Activated CD8-positive, alpha-beta memory T cell treated with anti-CD3 and anti-CD28 coated beads for 48 hours (primary cell): ENCODE data around the gene DCLK1.
"Not testable (repeated sequence)": the region's sequence is repeated elsewhere in the genome, so short reads cannot be mapped to it uniquely, and the experiment has no call there.

Experiments used
- DNase-seq, 3 experiments: peaks; one replicate each; pipeline ENCODE4 v3.0.0-alpha.2; 2020; ENCODE audit warnings: low read depth in 2 of 3, low spot score in 2 of 3

DCLK1 gene

DNA sequence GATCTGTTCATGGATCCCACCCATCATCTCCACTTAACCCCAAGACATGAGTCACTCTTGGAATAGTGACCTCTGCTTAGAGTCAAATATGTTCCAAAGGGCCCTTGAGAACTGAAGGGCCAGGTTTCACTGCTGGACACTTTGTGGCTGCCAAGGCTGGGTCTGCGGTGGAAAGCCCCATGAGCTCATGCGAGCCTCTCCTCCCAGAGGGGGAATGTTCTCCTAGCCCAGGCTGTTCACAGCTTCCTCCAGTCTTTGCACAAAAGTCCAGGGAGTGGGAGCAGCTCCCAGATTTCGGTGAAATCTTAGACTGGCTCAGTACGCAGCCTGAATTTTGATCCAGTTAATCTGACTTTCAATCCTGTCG lies 732 bp upstream of the DCLK1 start:
- no peak for DNase-seq

DNA sequence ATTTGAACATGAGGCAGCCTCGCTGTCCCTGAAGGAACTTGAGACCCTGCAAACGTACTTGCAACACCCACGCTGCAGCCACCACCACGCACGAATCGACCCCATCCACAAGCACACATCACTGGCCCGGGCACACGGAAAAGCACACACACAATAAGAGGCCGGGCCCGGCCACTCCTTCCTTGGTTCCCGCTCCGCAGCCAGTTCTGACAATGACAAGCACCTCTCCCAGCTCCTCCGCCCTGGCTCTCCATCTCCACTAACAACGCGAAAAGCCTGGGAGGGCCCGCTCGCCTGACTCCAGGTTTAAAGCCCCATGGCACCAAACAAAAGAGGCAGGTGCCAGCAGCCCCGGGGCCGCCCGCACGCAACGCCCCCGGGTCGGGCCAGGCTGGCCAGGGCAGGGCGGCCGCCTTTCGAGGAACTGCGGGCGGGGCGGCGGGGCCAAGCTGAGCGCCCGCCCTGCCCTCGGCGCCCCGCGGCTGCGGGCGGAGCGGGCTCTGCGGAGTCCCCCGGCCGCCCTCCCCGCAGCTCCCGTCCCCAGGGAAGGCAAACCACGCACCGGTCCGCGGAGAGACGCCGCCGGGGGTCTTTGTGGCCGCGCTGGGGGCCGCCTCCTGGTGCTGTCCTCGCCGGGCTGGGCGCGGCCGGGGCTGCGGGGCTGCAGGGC lies 495 bp downstream of the DCLK1 start:
- DNase-seq: no peak

DNA sequence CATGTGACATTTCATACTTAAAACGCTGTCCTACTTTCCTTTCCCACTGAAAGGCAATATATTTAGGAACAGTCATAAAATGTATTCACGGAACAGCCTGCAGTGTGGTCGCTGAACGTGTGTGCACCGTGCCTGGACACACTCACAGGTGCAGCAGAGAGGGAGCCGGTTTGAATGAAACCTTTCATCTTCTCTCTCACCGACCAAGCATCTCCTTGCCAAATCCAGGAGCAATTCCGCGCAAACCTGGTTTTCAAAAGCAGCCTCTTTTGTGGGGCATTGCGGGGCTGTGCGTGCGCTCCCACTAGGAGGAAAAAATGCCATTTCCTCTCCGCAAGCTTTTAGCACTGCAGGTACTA lies 1.0 kb downstream of the DCLK1 start:
- DNase-seq: no peak

- no peak for DNase-seq
Measured at GRCh38 chr13:36129539-36129938, 1.6 kb downstream of the DCLK1 start.

DNA sequence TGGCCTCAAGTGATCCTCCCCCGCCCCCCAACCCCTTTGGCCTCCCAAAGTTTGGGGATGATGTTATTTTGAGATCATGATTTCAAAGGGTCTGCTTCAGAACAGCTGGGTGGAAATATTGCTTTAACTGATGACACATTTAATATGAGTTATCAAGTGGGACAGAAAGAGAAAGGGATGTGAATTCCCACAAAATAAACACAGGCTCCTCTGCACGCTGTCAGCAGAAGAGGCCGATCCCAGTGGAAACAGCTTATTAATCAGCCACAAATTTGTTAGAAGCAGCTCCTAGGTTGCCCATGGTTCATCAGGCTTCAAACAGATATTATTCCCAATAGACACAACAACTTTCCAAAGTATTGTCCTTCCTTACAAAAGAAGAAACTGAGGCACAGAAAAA lies 4.7 kb downstream of the DCLK1 start:
- DNase-seq: no peak

DNA sequence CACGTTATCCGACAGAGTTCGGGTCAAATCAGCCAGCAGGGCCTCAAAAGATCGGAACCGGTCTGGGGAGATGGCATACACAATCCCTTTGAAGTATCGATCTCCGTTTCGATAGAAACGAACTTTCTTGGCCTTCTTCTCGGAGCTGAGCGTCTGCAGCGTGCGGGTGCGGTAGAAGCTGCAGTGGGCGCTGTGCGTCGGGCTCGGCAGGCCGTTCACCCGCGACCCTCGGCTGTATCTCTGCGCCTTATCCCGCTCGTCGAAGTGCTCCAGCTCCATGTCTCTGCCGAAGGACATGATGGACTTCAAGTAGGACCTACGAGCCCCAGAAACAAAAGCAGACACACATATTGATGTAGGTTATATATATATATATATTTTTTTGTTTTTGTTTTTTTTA lies 5.3 kb downstream of the DCLK1 start:
- DNase-seq: no peak

- no peak for DNase-seq
Measured at GRCh38 chr13:36124236-36124822, 6.9 kb downstream of the DCLK1 start.

- DNase-seq: no peak
Measured at GRCh38 chr13:36115306-36115705, 15.9 kb downstream of the DCLK1 start.

DNA sequence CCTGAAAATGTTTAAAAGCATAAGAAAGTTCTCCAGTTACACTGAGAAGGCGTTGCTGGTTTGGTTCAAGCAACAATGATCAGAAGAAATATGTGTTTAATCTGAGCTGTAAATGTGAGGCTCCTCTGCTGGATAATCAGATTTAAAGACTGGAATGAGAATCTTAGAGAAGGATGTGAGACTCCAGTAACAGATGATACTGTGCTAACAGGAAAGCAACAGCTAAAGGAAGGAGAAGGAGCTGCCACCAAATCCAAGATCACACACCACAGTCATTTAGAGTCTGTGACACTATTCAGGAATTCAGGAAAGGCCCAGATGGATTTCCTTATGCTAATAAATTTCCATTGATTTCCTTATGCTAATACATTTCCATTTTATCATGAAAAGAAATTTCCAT lies 16.9 kb downstream of the DCLK1 start:
- no peak for DNase-seq

GRCh38 chr13:36108954-36109353 lies 22.2 kb downstream of the DCLK1 start:
- no peak for DNase-seq

GRCh38 chr13:36108342-36108741 lies 22.8 kb downstream of the DCLK1 start:
- DNase-seq: no peak

DNA sequence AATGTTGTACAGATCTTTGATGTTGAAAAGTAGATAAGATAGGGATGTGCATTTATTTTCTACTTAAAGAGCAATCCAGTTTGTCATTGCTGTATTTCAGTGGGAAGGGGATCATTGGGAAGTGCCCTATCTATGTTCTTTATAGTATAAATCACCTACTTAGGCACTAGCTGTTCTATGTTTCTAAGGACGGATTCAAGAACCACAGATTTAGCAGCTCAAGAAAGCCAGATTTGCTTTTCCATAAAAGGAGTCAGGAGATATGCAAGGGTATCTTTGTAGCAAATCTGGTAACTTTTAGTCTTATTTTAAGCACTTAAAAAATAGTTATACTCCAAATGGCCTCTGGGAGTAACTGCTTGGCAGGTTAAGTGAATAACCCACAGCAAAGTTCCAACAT lies 23.7 kb downstream of the DCLK1 start:
- no peak for DNase-seq

DNA sequence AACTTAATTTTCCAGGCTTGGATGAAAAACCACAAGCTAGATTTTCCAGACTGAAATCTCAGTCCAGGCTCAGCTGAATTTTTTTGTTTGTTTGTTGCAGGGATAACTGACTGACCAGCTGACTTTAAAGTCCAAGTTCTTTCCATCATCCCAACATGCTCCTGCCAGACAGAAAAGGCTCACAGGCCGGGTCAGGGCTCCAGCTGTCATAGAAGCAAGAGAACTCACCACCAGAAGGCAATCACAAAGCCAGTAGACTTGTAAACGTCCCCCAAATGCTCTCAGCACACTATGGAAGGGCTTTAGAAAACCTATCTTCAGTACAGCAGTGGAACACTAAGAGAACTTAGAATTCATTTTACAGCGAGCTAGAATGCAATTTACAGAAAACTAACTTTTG lies 25.5 kb downstream of the DCLK1 start:
- no peak for DNase-seq

GRCh38 chr13:36102721-36103120 lies 28.5 kb downstream of the DCLK1 start:
- no peak for DNase-seq

DNA sequence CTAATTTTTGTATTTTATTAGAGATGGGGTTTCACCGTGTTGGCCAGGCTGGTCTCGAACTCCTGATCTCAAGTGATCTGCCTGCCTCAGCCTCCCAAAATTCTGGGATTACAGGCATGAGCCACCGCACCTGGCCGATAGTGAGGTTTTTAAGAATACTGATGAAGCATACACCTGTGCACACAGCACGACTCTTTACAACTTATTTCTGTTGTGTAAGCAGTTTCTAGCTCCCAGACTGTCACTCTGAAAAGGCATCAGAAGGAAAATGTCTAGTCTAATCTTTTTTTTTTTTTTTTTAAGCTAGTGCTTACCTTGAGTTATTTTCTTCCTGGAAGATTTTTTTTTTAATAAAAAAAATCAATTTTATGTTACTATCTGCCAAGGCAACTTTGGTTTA lies 29.3 kb downstream of the DCLK1 start:
- DNase-seq: not testable (repeated sequence)

DNA sequence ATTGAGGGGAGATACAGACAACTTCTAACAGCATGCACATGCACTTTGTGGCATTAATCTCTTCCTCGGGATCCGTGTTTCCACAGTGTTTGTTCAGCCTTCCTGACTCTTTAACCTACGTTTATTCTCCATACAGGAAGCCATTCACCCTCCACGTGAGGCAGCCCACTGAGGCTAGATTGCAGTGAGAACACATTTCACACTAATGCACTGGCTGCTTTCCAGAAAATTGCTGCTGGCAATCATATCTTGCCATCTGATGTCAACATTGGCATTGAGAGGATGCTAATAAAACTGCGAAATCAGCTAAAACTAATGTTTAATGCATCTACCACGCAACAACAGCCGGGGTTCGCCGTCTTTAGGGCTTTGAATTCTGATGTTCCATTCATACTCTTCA lies 30.0 kb downstream of the DCLK1 start:
- no peak for DNase-seq

DNA sequence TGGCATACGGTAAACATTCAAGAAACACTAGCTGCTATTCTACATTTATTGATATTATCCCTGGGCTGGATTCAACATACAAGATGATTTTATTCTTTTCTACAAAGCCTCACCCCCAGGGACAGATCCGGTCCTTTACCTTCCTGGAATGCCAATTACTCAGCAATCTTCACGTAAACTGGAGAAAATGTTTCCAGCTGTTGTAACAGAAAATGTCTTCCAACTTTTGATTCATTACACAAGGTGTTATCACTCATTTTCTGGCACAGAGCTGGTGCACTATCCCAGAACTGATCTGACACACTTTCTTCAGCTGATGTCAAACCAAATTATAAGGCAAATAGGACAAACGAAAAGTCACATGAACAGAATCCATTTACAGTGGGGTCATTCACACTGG lies 33.1 kb downstream of the DCLK1 start:
- no peak for DNase-seq

DNA sequence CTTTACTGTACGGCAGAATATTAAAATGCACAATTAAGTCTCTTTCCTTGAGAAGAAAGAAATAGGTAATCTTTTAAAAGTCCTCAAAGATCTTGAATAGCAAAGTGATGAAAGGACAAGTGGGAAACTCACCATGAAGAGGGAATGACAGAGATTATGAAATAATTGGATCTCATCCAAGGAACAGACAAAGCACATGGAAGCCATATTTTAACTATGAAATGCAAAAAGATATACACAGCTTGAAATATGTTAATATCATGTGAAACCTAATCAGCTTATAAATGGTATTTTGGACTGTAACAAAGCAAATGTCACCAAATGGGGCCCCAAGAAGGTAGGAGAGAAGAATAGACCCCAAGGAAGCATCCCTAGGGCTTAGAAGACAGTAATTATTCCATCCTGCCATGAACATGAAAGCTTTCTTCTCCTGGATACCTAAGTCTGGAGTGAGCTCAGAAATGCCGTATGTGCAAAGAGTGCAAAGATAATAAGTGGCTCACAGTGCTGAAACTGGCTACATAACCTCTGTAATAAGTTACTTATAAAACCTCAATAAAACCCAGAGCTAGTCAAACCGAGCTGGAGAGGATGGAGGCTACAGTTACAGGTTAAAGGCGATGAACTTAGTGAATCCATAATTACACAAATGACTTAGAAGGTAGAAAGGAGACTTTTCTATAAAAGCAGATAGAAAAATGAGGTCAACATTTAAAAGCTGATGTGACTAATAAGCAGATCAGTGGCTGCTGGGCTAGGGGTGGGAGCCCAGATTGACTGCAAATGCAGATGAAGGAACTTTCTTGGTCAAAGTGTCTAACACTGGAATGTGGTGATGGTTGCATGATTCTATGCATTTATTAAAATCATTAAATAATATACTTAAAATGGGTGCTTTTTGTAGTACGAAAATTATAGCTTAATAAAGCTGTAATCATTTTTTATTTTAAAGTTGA lies 34.4 kb downstream of the DCLK1 start:
- no peak for DNase-seq

DNA sequence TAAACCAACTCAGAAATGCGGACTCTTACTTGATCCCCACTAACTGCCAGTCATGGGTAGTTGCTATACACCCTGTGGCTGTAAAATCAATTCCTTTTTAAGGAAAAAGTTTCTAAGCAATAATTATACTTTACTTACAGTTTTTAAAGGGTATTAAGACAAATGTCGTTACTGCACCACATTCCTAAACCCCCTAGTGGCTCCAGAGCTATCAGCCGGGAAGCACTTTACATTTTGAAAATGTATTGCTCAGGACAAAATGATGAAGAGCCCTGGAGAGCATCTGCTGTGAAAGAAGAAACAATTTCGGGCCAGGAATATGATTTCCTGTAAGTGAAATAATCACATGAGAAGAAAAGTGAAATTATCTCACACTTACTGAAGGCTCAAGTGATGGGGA lies 36.7 kb downstream of the DCLK1 start:
- DNase-seq: no peak

DNA sequence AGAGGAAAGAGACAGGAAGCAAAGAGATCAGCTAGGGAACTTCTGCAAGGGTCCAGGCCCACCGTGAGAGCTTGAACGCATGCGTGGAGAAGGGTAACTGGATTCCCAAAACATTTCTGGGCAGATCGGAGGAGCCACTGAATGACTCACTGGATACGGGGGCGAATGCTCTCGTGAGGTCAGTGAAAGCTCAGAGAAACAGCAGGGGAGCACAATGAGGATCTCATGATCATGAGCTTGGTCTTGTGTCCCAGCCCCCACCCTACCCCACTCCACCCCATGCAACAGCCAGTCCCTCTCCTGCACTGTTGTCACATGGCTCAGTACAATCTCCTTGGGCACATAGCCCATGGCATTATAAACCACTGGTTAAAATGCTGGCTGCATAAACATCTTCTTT lies 40.6 kb downstream of the DCLK1 start:
- DNase-seq: no peak

DNA sequence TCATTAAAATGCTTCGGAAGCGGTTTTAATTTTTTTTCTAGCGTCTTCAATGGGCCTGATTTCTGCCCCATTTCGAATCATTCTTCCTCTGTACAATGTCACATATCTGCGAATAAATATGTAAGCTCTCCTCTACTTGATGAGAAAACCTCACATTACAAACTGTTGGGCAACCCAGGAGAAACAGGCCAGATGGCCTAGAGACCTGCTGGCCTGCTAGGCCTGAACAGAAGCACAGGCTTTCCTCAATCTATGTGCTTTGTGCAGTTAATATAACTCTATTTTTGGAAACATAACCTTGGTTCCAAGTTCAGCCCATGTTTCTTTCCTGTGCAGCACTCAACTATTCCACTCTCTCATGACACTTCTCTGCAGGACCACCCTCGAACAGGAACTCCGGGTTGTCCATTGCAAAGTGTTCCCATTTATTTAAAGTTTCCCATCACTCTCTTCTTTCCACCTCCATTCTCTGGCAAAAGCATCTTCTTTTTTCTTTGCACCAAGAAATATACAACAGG lies 42.0 kb downstream of the DCLK1 start:
- DNase-seq: no peak

GRCh38 chr13:36088463-36088862 lies 42.7 kb downstream of the DCLK1 start:
- no peak for DNase-seq
